Left cardiac atrium (tissue), 4 donors: Measurements from ENCODE around the gene ABLIM2. TPM values are rescaled to one million over a fixed set of nuclear protein-coding genes. Genes with fewer than 3 reads are reported as not detected.

Experiments used
- ATAC-seq, 2 donors: fragments of 200-7000 bp; cut with Tn5 transposase; one replicate each; pipeline ENCODE4 v1.9.1; 2020; ENCODE audit warnings: mild to moderate bottlenecking in 2 of 2, moderate library complexity in 2 of 2
- DNase-seq: peaks from one replicate; pipeline ENCODE4 v3.0.0-alpha.2; 2020
- intact Hi-C, 2 donors: fragments of 100-400 bp; cut with DNase I; formaldehyde crosslinking; loops; one replicate each; pipeline versions ENCODE4 v1.14.1 to v1.15.1; 2022 to 2023
- total RNA-seq, 2 donors: library from RNA; stranded (reverse); fragmentation: NEBNext Ultra II Directional; extraction: Animal tissue kit (Norgen Biotek cat#: 25700); gene quantifications; one replicate each; pipeline ENCODE4 v1.2.1, GENCODE V29; 2021
- donor health status: DM: no; HTN: yes; CAD: no.
- donor health status: DM: no; HTN: yes; CAD: no; lungs with severe emphysema.
- donor health status: DM: yes; HTN: yes; CAD: no.
- donor health status: Dilated cardiomyopathy.

The ABLIM2 gene
- total RNA-seq, 2 donors from 2014 or later: 14.3 to 23.1 TPM

DNA sequence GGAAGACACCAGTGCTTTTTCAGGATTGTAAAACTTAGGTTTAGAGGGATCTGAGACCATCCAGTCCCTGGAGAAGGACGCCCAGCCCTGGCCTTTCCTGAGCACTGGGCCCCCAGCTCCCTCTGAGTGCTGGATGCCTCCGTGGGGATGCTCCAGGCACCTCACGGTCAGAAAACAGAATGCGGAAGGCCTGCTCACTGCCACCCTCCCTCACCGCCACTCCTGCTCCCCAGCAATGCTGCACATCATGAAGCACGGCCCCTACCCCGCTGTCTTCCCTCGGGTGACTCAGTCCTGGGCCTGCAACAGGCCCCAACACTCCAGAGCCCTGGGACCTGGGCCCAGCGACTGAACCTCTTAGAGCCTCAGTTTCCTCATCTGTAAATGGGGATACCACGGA, 26.2 kb downstream of the ABLIM2 start:
- DNase-seq (no peak), ATAC-seq (no peak)

GRCh38 chr4:8131826-8132225, 26.8 kb downstream of the ABLIM2 start:
- intact Hi-C loops: no loop called here
- no peak for ATAC-seq
- no peak for DNase-seq

More for the DNA sequence above, 26.2 kb downstream of the ABLIM2 start:
- intact Hi-C loops: no loop called here

- no peak for ATAC-seq
- intact Hi-C loops: no loop called here
- DNase-seq: no peak
Observed at GRCh38 chr4:8131210-8131609, 27.4 kb downstream of the ABLIM2 start.

GRCh38 chr4:8130346-8131066, 28.1 kb downstream of the ABLIM2 start:
- intact Hi-C loops: no loop called here
- ATAC-seq (no peak), DNase-seq (no peak)

DNA sequence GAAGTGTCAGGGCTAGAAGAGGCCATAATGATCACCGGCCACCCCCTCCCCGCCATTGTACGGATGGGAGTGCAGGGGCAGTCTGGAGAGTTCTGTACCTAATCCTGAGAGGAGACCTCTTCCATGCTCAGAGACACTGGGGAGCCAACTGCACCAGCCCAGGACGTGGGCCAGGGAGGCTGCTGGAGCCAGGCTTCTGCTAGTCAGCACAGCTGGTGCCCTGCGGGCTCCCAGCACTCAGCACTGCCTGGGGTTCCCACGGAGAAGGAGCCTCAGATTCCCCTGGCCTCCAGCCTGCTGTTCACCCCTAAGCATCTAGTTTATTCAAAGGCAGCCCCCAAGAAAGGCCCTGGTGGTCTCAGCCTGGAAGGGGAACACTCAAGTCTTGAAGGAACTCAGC, 28.8 kb downstream of the ABLIM2 start:
- ATAC-seq: no peak
- DNase-seq: no peak
- intact Hi-C loops: no loop called here

GRCh38 chr4:8129136-8129535, 29.5 kb downstream of the ABLIM2 start:
- no peak for DNase-seq
- ATAC-seq: no peak
- intact Hi-C loops: no loop called here

GRCh38 chr4:8128100-8128856, 30.3 kb downstream of the ABLIM2 start:
- ATAC-seq: no peak
- no peak for DNase-seq
- intact Hi-C loops: no loop called here

DNA sequence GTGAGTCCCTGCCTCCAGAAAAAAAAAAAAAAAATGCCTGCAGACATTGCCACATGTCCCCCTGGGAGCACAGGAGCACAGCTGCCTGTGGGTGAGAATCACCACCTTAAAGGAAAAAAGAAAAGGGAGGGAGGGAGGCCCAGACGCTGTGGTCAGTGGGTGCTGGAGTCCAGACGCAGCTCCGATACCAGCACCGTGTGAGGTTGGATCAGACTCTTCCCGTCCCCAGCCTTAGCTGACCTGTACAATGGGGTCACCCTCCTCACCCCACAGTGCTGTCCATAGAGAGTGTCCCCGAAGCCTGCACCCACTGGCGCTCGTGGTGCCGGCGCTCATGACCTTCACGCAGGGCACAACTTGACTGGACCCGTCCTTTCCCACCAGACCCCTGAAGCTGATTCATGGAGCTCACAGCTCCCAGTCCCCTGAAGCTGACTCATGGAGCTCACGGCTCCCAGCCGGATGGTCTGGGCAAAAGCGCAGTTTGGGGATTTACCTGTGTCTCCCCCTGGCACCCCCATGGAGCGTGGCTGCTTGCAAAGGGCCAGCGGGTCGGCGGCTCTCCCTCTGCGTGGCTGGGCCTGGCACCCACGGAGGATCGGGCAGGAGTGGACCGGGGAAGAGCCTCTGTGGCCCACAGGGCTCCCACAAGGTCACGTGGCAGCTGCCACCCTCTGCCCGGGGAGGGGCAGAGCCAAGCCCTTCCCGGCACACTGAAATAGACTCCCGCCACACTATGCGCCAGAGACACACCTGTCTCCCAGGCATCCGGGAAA, 31.4 kb downstream of the ABLIM2 start:
- no peak for ATAC-seq
- intact Hi-C loops: no loop called here
- DNase-seq: no peak

- DNase-seq (no peak), ATAC-seq (no peak)
- intact Hi-C loops: no loop called here
Observed at GRCh38 chr4:8126523-8126922, 32.1 kb downstream of the ABLIM2 start.

DNA sequence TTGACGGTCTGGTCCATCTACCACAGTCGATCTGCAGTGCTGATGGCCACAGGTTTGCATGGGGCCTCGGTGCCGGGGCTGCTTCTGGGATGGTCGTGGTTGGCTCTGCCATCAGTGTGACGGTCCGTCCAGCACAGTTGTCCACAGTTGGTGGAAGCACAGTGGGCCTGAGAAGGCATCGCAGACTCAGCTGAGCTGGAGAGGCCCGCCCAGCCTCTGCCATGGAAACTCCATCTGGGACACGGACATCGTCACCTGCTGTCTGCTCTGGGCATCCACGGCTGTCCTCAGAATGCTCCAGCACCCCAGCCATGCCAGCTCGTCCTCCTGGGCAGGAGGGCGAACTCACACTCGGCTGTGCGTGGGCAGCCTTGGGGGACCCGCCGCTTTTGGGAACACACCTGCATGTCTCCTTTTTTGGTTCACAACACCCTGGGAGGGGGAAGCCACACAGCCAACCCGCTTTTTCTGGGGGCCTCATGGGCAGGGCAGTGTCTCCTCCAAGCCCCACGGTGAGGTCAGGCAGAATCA, 33.0 kb downstream of the ABLIM2 start:
- ATAC-seq (no peak), DNase-seq (no peak)
- intact Hi-C loops: no loop called here

DNA sequence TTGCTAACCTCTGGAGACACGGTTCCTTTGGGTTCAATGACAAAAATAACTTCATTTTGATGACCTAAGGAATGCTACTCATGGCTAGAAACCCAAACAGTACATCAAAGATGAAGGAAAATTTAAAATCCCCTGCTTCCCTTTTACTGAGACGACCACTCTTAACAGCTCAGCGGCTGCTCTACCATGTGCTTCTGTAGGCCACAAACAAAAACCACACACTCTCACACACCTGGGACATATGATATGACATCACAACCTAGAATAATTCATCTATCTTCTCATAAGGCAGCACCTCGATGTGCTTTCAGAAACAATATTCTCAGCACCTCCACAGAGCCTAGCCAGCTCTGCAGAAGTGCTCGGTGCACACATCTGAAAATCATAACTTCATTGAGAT, 34.7 kb downstream of the ABLIM2 start:
- intact Hi-C loops: no loop called here
- ATAC-seq (no peak), DNase-seq (no peak)

GRCh38 chr4:8123389-8123788, 35.2 kb downstream of the ABLIM2 start:
- intact Hi-C loops: no loop called here
- peak; percentile 57 to 80 for ATAC-seq

DNA sequence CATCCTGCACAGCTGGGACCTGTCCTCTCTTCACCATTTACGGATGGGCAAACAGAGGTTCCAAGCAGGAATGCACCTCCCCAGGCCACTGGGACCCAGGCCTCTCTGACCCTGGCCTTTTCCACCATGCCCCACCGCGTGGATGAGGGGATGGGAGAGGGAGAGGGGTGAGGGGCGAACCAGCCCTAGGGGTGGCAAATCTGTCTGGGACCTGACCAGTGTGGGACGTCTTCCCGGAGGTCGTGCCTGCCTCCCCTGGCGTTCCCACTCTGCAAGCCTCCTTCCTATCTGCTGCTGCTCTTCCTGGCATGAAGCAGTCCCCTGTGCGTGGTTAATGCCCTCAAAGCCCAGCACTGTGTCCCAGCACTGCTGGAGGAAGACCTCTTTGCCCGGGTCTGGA, 35.9 kb downstream of the ABLIM2 start:
- DNase-seq: no peak
- intact Hi-C loops: no loop called here
- ATAC-seq: no peak

More at GRCh38 chr4:8123389-8123788, 35.2 kb downstream of the ABLIM2 start:
- DNase-seq: peak; percentile 46

DNA sequence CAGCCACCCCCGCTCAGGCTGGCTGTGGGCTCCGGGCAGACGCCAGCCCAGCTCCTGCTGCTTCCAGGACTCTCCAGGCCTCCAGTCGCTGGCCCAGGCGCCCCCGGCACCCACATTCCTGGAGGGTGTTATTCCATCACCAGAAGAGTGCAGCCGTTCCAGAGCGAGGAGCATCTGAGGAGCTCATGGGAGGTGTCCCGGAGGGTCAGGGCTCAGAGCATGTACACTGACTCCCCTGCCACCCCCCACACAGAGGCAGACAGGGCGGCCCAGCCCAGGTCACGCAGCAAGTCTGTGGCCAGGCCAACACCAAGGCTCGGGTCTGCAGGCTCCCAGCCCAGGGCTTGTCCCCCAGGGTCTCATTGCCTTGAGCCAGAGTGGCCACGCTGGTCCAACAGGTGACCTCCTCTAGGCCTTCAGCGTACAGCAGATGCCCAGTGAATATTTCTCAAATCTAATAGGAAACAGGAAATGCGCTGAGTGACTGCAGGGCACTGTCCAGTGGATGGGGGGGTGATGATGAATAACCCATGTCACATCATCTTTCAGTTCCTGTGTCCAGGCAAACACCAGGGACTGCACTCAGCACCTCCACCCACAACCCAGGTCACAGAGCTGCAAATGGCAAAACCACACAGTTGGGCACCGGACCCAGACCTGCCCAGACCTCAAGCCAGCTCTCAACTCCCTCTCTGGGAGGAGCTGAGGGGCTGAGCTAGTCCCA, 37.2 kb downstream of the ABLIM2 start:
- DNase-seq (no peak), ATAC-seq (no peak)
- intact Hi-C loops: no loop called here

DNA sequence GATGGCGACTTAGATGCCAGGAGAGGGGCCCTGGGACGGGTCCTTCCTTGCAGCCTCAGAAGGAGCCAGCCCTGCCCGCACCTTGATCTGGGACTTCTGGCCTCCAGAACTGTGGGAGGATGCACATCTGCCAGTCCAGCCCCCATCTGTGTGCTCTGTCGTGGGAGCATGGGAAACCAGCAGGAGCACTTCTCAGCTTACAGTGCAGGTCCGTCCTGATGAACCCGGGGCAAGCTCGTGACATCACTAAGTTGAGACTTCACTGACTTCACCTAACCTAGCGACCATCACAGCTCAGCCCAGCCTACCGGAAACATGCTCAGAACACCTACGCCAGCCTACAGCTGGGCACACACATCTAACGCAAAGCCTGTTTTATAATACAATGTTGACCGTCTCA, 38.1 kb downstream of the ABLIM2 start:
- no peak for DNase-seq
- no peak for ATAC-seq
- intact Hi-C loops: no loop called here

- intact Hi-C loops: no loop called here
- ATAC-seq (no peak), DNase-seq (no peak)
Observed at GRCh38 chr4:8119877-8120276, 38.7 kb downstream of the ABLIM2 start.

GRCh38 chr4:8118531-8118930, 40.1 kb downstream of the ABLIM2 start:
- DNase-seq (no peak), ATAC-seq (no peak)
- intact Hi-C loops: no loop called here

- intact Hi-C loops: no loop called here
- ATAC-seq: peak in 1 of 2 donors; percentile 5
- no peak for DNase-seq
Observed at GRCh38 chr4:8118035-8118434, 40.6 kb downstream of the ABLIM2 start.

DNA sequence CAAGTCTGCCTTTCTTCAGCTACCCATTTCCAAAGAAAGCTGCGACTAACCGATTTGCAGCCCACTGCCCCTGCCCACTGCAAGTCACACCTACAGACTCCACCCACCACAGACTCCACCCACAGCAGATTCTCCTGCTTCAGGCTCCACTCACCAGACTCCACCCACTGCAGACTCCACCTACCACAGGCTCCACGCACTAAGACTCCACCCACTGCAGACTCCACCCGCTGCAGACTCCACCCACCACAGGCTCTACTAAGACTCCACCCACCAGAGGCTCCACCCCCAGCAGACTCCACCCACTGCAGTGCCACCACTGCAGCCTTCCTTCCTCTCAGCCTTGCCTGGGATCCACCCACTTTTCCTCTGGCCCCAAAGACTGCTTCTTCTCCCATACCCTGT, 41.3 kb downstream of the ABLIM2 start:
- DNase-seq (peak; percentile 47), ATAC-seq (peak; percentile 72 to 84)
- intact Hi-C loops: no loop called here
